Occipital lobe (tissue), 2 donors: ENCODE results near the gene COPS9. TPM values are rescaled to one million over a fixed set of nuclear protein-coding genes. Genes with fewer than 3 reads are reported as not detected.

Experiments
- DNase-seq: peaks from one replicate; lab custom pipeline; 2025; lab: John Stamatoyannopoulos, UW
- total RNA-seq: library from RNA; depleted of rRNA; stranded (reverse); fragments of >200 nt; gene quantifications from one replicate; pipeline ENCODE4 v1.2.3, GENCODE V29; 2014

Gene COPS9
- total RNA-seq: 81.1 TPM

GRCh38 chr2:240136013-240136670, at the start of gene COPS9:
Gene COPS9 (minus strand): TSS chr2:240136305. CDS start chr2:240136284, 21 bp downstream.
- peak; percentile 82 for DNase-seq

DNA sequence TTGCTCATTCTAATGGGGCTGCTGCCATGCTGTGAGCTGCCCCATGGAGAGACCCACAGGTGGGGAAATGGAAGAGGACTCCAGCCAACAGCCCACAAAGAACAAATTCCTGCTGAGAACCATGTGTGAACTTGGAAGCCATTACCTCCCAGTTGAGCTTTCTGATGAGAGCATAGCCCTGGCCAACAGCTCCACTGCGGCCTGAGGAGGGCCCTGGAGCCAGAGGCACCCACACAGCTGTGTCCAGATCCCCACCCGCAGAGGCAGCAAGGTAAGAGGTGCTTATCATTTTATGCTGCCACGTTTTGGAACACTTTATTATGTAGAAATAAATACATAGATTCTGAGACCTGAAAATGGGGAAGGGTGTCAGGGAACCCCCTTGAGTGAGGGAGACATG, 48.6 kb upstream of the COPS9 start:
- DNase-seq: no peak

DNA sequence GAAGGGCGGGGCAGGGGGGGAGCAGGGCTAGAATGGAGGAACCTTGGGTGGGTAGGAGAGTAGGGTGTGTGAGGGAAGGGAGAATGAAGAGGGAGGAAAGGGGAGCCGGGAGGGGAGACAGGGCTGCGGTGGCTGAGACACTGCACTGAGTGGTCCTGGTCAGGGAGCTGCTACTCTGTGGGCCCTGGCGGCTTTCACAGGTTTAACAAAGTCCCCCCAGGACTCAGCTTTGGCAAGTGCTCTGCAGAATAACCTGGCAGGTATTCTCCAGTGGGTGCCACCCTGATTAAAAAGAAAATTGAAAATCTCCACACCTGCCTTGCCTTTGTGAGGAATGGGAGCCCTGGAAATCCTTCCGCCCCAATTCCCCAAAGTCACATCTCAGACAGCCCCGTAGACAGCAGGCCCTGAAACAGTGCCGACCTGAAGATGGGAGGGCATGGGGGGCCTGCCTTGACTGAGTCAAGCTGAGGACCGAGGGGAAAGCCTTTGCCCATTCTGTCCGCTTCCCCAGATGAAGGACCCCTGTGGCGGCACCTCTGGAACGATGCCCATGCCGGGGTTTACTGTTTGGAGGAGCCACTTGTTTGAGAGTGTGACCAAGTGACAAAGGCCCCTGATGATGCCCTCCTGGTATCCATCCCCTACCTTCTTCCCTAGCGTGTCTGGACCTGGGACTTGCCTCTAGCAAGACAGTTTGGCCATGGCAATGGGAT, 47.9 kb upstream of the COPS9 start:
- no peak for DNase-seq

- no peak for DNase-seq
Measured at GRCh38 chr2:240183006-240183874, 47.1 kb upstream of the COPS9 start.

- no peak for DNase-seq
Measured at GRCh38 chr2:240182476-240182875, 46.4 kb upstream of the COPS9 start.

DNA sequence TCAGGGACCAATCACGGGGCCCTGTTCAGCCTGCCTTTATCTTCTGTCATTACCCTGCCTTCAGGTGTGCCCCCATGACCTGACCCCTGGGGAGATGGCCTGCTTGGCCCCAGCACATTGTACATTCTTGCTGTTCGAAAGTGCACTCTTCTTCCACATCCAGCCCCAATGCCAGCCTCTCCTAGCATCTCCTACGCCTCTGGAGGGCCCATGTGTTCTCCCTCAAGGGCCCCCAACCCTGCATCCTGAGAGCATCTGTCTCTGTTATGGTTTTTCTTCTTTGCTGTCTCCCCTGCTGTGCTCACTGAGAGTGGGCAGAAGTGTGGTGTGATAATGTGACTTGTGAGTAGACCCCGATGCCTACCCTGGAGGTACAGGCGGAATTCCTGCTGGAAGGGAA, 45.9 kb upstream of the COPS9 start:
- DNase-seq: no peak

DNA sequence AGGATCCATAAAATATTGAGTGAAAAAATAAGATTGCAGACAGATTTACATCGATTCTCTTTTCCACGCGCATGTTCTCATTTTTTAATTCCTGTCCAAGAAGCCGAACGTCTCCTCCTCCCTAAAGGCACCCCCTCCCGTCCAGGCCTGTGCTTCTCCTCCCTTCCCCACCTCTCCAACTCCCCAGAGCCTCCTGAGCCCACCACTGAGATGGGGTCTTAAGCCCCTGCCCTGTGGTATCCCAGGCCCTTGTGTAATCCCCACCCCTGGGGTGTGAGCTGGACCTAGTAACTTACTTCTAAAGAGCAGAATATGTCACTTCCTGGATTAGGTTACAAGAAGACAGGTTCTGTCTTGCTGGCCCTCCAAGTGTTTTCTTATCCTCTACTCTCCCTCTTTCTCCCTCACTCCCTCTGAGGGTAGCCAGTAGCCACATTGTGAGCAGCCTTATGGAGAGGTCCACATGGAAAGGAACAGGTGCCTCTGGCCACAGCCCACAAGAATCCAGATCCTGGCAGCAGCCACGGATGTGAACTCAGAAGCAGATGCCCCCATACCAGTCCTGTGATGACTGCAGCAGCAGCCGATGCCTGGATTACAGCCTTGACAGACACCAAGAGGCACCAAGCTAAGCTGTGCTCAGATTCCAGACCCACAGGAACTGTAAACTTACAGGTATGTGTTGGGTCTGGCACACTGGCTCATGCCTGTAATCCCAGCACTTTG, 44.0 kb upstream of the COPS9 start:
- DNase-seq: no peak

DNA sequence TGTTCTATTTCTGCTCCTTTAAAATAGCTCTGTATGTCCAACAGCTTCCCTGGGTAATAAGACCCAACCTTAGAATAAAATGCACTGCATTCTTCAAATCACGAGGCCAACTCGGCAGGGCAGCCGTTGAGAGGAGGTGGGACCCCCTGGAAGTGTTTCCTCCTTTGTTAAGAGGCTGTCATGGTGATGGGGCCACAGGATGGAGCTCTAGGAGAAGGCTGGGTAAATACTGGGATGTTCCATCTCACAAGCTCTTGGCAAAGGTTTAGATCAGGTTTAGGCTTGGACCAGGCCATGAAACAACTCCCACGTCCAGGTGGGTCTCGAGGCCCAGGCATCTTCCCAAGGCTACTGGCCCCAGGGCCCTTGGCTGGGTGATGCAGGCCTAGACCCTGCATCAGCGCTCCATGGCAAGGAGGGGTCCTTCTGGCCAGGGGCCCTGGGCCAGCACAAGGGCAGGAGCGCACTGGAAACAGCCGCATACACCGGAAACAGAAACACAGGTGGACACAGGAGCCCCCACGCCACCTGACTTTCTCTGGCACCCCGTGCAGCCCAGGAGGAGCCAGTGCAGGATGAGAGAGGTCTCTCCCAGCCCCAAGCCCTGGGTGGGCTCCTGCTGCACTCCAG, 43.2 kb upstream of the COPS9 start:
- no peak for DNase-seq

DNA sequence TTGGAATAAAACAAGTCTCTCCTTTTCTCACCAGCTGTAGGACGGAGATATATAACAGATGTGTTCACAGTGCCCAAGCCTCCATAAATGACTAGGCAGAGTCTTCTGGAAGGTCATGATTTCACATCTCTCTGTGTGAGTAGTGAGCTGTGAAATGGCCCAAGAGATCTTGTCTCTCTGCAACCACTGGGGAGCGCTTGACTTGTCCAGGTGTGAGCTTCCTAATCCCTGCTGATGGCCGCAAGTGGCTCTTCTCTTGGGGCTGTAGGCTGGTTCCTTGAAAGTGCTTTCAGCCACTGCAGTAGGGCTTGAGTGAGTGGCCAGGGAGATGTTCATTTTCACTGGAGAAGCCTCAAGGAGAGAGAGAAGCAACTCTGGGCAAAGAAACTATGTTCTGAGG, 42.5 kb upstream of the COPS9 start:
- DNase-seq: no peak

DNA sequence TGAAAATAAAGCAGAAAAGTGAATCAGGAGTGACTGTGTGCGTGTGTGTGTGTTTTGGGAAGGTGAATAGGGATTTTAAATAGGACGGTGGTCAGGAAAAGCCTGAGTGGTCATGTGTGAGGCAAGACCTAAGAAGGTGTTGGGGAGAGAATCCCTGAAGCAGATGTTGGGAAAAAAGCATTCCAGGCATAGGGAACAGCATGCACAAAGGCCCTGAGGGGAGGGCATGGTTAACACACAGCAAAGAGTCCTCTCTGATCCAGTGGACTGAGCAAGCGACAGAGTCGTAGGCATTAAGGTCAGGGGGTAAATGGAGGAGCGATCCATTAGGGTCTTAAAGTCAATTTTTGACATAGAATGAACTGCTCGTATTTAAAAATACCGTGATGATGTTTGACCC, 38.4 kb upstream of the COPS9 start:
- no peak for DNase-seq

DNA sequence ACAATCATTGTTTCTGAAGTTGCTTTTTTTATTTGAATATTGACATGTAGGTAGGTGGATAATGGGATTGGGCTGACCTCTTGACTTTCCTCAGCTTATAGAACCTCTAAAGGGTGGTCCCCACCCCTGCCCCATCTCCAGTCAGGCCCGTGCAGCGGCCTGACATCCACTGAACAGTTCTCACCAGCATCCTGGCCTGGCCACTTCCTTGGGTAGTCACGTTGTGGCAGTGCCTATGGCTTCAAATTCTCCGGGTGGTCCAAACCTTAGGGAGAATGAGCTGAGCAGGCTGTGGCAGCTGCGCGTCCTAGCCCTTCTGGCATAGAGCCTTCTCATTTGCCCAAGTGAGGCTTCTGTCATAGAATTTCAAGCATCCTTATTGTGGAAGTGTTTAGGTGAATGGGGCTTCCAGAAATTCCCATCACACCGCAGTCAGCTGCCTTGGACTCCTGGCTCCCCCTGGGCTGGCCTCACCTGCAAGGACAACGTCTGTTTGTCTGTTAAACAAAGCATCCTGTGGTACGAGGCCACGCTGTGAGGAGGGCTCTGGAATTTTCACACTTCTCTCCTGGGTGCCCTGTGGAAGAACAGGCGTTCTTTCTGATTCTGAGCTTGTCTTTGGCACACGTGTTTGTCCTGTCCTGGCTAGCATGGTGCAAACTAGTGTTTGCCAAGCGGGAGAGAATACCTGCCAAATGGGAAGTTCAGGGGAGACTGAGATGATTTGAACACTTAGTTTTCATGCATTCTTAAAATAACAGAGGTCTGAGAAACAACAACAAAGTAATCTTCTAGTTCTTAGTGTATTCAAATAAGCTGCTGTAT, 36.2 kb upstream of the COPS9 start:
- no peak for DNase-seq

DNA sequence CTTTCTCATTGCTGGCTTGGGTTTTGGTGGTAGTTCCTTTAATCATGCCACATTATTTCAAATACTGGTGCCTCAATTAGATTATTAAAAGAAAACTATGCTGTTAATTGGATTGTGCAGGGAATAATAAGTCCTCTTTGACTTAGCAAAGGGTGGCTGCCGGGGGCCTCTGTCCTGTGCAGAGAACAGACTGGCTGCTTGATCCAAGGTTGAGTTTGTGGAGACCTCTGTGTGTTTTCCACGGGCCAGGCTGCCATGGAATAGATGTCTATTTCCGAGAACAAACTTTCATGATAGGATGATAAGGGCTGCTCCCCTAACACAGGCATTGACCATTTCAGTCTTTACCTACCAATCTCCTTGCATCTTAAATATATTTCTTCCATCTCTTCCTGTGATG, 34.8 kb upstream of the COPS9 start:
- DNase-seq: no peak

DNA sequence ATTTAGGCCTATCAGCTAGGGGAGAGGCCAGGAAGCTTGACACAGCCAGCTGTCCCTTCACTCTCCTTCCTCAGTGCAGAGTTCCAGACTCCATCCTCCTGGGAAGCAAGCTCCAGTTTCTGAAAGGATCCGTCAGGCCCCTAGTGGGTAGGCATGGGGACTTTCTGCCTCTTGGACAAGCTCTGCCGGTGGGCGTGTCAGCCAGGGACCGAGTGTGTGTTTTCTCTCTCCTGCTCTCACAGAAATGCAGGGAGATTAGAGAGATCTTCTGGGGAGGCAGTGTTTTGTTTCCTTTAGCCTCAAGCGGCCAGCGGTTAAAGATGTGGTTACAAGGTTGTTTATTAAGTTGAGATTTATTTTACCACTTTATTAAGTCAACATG, 34.2 kb upstream of the COPS9 start:
- no peak for DNase-seq

DNA sequence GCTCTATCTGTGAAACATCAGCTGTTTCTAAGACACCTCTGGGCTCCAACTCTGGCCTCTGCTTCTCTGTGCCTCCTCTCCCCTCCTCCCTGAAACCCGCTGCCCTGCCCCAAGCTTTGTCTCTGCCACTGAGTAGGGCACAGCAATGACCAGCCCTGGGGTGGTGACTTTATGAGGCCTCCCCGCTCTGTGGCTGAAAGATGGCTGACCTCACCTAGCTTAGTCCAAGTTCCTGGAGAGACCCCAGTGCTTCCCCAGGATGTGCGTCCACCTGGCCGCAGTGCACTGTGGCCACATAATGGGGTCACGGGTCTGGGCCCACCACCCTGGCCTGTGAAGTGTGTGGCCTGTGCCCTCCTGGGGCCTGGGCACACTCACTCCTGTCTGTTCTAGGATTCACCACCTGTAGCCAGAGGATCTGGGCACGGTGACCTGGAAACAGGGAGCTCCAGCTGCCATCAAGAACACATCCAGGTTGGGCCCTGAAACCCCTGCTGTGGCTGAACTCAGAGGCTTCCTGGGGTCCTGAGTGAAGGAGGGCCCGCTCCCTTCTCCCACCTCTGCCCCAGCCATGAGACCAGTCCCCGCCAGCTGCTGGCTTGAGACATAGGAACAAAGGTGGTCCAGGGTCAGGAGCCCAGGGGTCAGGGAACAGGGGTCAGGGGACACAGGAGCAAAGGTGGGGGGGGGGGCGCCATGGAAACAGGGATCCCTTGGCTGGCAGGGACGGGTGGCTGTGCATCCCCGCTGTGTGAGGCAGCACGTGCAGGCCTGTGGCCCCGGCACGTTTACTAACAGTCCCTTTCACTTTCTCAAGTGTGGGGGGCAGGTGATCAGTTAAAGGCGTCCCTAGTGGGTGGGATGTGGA, 33.6 kb upstream of the COPS9 start:
- no peak for DNase-seq

- DNase-seq: no peak
Measured at GRCh38 chr2:240168546-240169361, 32.6 kb upstream of the COPS9 start.

- DNase-seq: no peak
Measured at GRCh38 chr2:240168041-240168440, 31.9 kb upstream of the COPS9 start.

DNA sequence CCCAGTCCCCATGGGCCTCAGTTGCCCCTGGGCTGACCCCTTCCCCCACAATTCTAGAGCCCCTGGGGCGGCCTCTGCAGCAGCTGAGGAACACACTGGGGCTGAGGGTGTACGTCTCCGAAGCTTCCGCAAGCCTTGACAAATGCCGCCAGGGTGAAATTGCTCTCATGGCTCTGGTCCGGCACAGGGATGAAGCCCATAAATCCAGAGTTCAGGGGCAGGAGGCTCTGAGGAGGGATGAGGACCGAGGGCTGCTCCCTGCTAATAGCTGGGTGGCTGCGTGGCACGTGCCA, 31.4 kb upstream of the COPS9 start:
- DNase-seq: no peak

DNA sequence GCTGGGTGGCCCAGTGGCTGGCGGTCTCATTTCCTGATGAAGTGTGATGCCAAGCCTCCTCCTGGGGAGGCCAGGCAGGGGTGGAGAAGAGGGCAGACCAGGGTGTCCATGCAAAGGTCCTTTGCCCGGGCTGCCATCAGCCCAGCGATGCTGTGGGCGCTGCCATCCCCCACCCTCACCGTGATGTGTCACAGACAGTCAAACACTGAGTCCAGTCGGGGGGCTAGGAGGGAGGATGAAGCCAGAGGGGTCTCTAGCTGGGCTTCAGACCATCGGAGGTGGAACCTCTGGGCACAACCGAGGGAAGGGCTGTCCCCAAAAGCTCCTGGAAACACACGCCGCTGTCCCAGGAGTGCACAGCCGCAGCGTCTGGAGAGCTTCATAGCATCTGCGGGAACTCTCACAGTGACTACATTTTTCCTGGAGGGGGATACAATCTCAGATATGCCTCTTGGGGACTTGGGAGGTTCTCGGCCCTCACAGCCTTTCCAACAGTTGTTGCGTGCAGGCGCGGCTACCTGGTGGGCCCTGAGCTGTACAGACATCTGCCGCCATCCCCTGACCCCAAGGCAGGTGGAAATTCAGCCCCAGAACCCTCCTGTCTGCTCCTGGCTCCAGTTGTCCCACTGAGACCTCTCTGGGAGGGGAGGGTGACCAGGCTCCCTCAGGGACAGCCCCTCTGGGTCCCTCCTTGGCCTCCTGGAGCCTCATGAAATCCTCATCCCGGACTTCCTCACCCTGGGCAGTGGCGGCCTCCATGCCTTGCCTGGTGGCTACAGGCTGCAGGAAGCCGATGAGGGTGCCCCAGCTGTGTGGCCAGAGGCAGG, 30.9 kb upstream of the COPS9 start:
- no peak for DNase-seq
